ENCODE results near the gene PRUNE1.

Gene PRUNE1

DNA sequence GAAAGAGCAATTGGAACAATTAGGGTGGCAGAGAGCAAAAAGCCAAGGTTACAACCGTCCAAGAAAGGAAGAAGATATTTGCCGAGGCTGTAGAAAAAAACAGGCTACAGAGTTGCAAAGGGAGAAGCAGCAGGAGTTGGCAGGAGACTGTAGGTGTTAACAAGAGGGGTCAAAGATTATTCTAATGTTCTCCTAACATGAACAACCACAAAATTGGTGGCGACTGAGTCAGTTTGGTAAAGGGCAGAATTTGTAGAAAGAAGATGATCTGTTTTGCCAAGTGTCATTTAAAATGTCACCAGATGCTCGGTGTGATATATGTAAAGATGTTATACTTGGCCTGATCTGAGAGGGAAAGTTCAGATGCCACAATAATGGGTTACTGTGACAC is 401 bp upstream of the PRUNE1 start:
- no peak for DNase-seq

DNA sequence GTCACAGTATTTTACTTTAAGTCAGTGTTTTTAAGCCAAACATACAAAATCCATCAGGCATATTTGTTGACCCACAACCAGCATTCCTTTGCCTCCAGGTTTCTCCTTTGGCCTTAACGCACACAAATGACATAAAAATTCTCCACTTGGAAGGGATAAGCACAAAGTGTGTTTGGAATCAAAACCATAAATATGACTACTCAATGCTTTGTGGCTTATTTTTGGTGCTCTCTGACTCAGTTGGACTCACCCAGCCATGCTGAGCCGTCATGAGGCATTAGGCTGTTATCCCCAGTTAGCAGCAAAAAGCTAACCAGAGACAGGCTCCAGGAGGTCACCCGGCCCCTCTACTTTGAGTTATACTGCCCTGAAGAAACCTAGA is 948 bp downstream of the PRUNE1 start:
- no peak for DNase-seq

DNA sequence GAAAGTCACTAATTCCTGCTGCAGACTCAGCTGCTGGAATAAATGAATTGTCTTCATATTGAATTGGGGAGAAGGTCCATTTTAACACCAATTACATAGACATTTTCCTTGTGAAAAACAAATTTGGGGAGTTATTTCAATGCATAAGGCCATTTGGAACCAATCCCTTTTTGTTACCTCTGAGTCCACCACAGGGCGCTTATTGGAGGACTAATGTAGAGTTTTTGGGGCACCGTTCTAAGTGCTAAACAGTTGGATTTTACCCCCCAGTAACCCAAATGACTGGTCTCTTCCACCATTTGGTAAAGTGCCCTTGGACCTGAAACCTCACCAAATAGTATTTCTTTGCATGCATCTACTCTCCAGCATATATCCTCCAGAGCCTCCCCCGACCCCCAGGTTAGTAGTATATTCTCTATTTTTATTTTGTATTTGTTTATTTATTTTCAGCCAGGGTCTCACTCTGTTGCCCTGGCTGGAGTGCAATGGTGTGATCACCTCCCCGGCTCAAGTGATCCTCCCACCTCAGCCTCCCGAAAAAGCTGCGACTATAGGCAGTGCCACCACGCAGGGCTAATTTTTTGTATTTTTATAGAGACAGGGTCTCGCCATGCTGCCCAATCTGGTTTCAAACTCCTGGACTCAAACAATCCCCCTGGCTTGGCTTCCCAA is 1.6 kb downstream of the PRUNE1 start:
- no peak for DNase-seq

DNA sequence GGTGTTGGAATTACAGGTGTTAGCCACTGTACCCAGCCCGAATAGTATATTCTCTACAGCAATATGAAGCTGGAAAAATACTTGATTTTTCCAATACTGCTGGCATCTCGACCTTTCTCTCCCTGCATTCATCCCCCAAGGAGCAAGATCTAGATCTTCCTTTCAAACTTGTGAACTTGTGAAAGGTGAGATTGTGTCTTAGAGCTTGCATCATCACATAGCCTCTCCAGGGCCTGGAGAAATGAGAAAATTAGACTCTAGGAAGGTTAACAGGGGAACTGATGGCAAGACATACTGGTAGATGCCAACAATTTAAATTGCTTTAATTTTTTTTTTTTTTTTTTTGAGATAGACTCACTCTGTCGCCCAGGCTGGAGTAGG is 2.1 kb downstream of the PRUNE1 start:
- no peak for DNase-seq

DNA sequence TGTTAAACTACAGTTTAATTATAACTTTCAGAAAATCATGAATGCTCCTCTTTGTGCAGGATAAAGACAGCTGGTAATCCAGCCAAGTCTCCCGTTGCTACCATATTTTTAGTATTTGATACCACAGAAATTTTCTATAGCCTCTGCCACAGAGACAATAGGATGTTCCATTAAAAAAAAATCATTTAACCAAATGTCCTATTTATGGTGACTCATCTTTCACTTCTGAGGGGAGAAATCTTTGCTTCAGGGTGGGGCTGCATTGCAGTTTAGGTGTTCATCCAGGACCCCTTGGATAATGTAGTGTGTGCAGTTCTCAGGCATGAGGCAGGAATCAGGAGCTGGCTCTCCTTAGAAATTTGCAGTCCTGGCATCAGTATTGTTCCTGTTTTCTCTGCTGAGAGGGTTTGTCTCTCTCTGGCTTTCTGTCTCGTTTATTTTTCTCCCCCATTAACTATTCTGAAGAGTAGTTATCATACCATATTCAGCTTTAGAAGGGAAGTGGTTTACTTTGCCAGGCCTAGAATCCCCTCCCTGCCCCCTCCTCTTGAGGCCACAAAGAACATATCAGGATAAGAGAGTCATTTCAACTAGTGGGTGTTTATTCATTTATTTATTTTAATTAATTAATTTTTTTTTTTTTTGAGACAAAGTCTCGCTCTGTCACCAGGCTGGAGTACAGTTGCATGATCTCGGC is 3.1 kb downstream of the PRUNE1 start:
- no peak for DNase-seq

DNA sequence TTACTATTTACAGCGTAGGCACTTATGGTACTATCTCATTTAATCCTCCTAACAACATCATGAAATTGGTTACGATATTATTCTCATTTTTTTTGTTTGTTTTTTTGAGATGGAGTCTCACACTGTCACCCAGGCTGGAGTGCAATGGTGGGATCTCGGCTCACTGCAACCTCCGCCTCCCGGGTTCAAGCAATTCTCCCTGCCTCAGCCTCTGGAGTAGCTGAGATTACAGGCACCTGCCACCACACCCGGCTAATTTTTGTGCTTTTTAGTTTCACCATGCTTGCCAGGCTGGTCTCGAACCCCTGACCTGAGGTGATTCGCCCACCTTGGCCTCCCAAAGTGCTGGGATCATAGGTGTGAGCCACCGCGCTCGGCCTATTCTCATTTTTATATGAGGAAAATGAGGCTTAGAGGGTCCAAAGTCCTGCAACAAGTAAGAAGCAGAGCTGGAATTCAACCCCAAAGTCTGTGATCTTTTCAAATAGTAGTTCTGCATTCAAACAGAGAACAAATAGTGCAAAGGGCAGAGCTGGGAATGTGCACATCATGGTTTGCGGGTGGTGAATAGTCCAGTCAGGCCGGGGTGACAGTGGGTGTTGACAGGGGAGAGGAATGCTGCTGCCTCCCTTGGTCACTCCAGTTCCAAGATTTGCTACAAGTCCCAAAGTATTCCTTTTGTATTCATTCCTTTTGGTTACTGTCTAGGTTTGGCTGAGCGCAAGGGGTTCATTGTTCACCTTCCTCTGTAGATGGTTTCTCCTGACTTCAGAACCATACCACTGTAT is 4.6 kb downstream of the PRUNE1 start:
- DNase-seq, result no peak

DNA sequence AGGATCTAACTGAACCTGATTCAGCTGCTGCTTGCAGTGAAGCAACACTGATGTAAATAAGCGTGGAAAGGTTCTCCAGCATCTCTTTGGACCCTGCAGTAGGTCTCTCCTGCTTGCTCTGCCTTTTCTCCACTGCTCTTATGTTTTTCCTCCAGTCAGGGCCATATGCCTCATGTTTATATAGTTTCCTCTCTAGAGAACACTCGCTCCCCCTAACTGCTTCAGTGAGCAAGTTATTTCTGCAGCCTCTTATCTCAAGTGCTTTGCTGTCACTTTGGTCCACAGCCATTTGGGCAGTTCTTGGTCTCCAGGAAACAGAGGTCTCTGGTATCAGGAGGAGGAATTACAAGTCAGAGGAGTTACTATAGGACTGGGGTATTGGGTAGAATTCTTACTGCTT is 5.3 kb downstream of the PRUNE1 start:
- DNase-seq, result peak; percentile 27

DNA sequence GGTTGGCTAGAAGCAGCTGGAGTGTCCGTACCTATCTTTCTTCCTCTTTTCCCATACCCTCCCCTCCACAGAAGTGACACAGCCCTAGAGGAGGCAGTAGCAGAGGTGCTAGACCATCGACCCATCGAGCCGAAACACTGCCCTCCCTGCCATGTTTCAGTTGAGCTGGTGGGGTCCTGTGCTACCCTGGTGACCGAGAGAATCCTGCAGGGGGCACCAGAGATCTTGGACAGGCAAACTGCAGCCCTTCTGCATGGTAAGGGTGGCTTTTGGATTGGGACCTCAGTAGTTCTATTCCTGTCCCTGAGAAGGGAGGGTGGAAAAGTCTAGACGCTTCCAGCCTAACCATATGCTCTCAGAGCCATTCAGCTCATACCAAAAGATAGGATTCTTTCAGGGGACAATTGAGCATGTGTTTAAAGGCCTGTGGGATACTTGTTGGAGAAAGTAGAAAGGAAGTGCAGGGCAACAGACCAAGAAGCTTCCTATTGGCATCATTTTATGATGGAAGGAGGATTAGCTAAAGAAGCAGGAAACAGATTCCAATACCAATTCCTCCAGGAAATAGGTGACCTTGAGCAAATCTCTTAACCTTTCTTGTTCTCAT is 16.4 kb downstream of the PRUNE1 start:
- DNase-seq, result peak; percentile 27

DNA sequence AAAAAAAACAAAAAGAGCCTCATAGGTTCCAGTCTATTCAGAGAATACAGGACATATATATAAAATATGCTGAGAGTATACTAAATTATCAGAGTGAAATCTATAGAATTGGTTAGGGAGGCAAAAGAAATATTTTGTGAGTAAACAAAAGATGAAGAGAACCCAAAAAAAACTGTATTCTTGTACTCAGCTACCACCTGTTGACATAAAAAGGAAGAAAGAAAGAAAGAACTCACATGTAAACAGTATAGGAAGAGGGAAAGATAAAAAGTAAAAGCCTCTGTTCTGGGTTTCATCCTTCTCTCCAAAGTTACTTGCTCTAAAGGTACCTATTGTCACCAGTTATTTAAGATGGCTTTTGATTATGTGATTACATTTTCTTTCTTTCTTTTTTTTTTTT is 18.2 kb downstream of the PRUNE1 start:
- DNase-seq, result no peak

DNA sequence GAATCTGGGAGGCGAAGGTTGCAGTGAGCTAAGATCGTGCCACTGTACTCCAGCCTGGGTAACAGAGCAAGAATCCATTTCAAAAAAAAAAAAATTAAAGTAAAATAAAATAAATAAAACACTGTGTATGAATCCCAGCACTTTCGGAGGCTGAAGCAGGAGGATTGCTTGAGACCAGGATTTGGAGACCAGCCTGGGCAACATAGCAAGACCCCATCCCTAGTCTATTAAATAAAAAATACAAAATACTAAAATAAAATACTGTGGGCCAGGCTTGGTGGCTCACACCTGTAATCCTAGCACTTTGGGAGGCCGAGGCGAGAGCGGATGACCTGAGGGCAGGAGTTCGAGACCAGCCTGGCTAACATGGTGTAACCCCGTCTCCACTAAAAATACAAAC is 23.9 kb downstream of the PRUNE1 start:
- no peak for DNase-seq

DNA sequence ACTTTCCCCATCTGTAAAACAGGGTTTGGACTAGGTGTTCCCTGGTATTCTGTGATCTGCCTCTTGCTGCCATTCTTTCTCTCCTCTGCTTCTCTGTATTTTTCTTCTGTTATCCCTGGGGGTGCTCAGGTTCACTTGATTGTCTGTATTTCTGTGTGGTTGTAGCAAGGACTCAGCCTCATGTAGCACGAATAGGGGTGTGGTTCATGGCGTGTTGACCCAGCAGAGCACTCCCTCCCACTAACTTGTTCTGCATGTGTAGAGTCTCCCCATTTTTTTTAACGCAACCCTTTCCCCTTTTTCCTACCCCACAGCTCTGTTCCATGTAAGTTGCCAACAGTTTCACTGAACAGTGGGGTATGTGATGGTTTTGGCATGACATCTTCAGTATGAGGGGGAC is 26.9 kb downstream of the PRUNE1 start:
- DNase-seq, result no peak

DNA sequence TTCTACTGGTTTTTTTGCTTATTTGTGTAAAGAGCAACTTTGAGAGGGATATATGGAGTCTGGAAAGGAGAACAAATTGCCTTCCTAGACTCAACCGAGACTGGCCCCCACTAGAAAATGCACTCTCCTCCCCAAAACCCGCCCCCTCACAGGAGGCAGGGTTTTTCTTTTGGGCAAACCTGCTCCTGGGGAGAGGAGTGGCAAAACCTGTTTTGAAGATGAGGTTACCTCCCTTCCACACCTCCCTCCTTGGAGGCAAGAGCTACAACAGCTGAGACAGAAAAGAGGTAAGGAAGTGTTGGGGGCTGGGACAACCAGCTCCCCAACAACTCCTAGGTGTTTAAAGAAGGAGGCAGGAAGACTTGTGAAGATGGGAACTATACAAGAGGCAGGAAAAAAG is 28.1 kb downstream of the PRUNE1 start, which contains the start of gene BNIPL:
TSS of gene BNIPL (plus strand) at position 231 of the 400 bp plus-strand sequence. CDS start at position 371, 140 bp downstream.
- DNase-seq, result no peak

DNA sequence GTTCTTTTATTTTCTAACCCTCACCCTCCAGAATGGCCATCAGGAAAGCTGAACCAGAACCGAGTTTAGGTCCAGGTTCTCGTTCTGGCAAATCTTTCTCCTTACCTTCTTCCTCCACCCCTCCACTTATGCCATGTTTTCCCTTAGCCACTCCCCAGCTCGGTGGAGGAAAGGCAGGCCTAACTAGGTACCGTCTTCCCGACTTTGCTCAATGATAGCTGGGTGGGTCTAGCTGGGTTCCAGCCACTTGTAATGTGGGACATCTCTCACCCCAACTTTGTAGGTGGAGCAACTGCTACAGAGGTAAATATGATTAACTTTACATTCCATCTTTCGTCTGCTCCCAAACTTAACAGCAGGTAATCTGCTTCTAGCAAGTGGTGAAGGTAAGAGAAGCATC is 28.8 kb downstream of the PRUNE1 start:
- no peak for DNase-seq

DNA sequence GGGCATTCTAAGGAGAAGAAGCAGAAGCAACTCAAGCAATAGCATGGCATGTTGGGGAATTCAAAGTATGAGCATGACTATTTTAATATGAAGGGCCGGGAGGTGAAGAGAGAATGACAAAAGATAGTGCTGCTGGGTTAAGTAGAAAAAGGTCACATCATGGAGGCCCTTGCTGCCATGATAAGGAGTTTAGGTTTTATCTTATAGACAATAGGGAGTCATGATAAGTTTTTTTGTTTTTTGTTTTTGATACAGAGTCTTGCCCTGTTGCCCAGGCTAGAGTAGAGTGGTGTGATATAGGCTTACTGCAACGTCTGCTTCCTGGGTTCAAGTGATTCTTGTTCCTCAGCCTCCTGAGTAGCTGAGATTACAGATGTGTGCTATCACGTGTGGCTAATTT is 31.3 kb downstream of the PRUNE1 start:
- no peak for DNase-seq

DNA sequence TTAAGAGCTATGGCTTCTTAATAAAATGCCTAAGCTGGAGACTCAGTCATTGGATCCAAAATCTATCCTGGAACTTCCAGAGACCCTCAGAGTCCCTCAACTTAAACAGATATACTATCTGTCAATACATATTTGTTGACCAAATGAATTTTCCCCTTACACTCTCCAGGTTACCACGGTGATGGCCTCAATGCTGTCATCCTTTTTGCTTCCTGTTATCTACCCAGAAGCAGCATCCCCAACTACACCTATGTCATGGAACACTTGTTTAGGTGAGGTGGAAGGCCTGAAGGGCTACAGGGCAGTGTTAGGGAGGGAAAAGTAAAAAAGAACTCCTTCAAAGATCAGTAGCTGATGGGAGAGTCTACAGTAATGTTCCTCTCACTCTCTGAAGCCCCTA is 34.9 kb downstream of the PRUNE1 start:
- DNase-seq, result no peak

DNA sequence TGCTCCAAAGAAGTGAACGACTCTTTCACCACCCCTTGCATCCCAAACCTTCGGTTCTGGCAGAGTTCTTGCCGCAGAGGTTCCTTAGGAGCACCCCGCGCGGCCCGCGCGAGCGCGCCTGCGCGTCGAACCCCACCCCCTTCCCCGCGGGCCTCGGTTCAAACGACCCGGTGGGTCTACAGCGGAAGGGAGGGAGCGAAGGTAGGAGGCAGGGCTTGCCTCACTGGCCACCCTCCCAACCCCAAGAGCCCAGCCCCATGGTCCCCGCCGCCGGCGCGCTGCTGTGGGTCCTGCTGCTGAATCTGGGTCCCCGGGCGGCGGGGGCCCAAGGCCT is 39.3 kb downstream of the PRUNE1 start, which contains the start of gene C1orf56:
TSS of gene C1orf56 (plus strand) at position 161 of the 334 bp plus-strand sequence. CDS start at position 258, 97 bp downstream.
- peak; percentile 24 for DNase-seq

DNA sequence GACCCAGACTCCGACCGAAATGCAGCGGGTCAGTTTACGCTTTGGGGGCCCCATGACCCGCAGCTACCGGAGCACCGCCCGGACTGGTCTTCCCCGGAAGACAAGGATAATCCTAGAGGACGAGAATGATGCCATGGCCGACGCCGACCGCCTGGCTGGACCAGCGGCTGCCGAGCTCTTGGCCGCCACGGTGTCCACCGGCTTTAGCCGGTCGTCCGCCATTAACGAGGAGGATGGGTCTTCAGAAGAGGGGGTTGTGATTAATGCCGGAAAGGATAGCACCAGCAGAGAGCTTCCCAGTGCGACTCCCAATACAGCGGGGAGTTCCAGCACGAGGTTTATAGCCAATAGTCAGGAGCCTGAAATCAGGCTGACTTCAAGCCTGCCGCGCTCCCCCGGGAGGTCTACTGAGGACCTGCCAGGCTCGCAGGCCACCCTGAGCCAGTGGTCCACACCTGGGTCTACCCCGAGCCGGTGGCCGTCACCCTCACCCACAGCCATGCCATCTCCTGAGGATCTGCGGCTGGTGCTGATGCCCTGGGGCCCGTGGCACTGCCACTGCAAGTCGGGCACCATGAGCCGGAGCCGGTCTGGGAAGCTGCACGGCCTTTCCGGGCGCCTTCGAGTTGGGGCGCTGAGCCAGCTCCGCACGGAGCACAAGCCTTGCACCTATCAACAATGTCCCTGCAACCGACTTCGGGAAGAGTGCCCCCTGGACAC is 39.8 kb downstream of the PRUNE1 start:
- DNase-seq, result peak; percentile 22

DNA sequence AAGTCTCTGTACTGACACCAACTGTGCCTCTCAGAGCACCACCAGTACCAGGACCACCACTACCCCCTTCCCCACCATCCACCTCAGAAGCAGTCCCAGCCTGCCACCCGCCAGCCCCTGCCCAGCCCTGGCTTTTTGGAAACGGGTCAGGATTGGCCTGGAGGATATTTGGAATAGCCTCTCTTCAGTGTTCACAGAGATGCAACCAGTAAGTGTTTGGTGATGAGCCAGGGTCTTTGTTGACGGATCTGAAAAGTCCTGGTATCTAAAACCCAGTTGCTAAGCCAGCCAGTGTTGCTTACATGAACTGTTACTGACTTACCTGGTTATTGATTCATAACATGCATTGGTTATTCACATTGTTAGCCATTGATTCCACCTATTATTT is 40.4 kb downstream of the PRUNE1 start:
- DNase-seq, result no peak

DNA sequence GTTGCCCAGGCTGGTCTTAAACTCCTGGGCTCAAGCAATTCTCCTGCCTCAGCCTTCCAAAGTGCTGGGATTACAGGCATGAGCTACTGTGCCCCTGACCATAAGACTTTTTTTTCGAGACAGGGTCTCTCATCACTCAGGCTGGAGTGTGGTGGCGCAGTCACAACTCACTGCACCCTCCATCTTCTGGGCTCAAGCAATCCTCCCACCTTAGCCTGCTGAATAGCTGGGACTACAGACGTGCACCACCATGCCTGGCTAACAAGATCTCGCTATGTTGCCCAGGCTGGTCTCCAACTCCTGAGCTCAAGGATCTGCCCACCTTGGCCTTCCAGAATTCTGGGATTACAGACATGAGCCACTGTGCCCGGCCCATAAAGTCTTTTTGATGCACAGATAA is 41.2 kb downstream of the PRUNE1 start:
- no peak for DNase-seq

DNA sequence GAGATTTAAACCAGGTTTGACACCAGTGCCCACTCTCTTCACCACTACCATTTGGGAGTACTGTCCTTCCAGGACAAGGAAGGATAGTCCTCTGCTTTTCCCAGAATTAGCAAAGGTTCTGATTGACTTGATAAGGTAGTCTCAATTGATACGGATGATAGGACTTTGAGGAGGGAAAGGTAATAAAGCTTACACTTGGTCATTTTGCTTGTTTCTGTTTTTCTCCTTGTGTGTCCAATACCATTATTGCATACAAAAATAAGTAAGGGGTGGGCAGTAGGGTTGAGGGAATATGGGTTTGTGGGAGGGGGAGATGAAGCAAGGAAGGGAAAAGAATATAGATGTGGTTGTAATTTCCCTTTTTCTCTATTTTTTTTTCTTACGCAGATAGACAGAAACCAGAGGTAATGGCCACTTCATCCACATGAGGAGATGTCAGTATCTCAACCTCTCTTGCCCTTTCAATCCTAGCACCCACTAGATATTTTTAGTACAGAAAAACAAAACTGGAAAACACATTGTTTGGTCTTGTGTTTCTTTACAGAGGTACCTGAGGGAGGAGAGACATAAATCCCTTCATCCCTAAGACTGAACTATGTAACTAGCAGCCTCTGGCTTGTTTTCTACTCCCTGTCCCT is 41.9 kb downstream of the PRUNE1 start:
- no peak for DNase-seq

DNA sequence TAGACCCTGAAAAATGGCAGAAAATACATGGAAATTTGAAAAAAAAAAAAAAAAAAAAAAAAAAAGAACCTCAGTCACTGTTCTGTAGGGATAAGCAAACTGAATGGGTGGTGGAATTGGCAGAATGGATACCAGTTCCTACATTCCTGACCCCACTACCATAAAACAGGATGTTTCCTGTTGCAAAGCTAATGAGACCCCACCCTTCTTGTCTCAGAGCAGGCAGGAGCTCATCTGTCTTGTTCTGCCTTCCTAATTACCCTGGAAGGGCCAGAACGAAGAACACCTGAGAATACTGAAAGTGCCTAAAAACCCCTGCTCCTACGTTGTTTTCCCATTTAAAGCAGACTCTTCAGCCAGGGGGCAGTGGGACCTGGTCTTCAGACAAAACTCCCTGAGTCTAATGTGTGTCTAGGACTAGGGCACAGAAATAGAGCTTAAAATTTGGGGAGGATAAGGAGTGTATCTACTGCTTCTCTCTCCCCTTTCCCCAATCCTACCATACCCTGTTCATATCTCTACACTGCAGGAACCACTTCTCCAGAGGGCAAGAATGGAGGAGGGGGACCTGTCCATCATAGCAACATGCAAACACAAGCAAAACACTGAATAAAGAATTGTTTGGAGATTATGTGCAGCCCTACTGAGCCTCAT is 43.2 kb downstream of the PRUNE1 start:
- DNase-seq, result no peak

DNA sequence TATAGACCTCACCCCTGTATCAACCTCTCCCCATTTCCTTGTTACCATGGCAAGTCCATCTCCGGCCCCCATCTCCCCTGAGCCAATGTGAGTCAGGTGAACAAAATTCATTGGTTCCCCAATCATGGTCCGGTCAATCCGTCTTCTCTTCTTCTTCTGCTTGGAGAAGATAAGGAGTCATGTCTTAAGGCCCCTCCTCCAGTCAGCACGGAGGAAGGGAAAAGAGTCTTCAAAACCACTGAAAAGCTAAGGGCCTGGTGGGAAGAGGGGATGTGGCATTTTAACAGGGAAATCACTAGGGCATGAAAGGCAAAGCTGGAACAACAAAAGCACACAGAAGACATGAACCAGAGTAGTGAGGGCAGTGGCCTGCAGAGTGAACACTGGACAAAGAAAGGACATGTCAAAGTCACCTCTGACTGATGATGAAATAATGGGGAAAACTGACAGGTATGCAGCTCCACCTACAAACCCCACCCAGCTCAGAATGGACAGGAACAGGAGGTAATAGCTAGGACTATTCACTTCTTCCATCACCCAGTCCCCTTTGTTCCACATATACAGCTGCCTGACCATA is 46.8 kb downstream of the PRUNE1 start:
- no peak for DNase-seq
